Measurements from ENCODE around the gene RASGRP4. TPM values are rescaled to one million over a fixed set of nuclear protein-coding genes. Genes with fewer than 3 reads are reported as not detected.

Gene RASGRP4
- total and polyA plus RNA-seq, 2 donors (not counting 1 experiment from before 2014, with no cell fraction given): not detected

GRCh38 chr19:38375748-38376147 lies 50.3 kb downstream of the RASGRP4 start:
- H4K20me1 ChIP-seq (ENCODE audit: control insufficient read depth, extremely low read depth, insufficient read depth, low read length): no peaks in the 10 kb centered on the region
- H3K9ac ChIP-seq (ENCODE audit: insufficient read depth, low read length): peak overlapping the region; percentile 83
- H3K27ac ChIP-seq (ENCODE audit: insufficient read depth, low read length): peak overlapping the region; percentile 90
- H3K27me3 ChIP-seq (ENCODE audit: control insufficient read depth, insufficient read depth, low read length): no peaks in the 10 kb centered on the region
- peaks cover 34% of the 10 kb centered on the region for H3K79me2 ChIP-seq (ENCODE audit: control insufficient read depth, insufficient read depth, low read length)
- TF ChIP-seq EZH2 (IDR thresholded peaks at IDR 0.05; ENCODE audit: low read length, missing control alignments): no peak
- no peak for TF ChIP-seq CTCF (conservative IDR thresholded peaks at IDR 0.05 in 1 of 2, IDR thresholded peaks at IDR 0.05 in 1 of 2; ENCODE audit: low read depth in 1 of 2, low read length in 2 of 2)
- peak in 1 of 2 donors; percentile 24 for DNase-seq (ENCODE audit: low read depth in 2 of 2)
- no peak overlapping the region for H2AFZ ChIP-seq (ENCODE audit: low read length)
- H3K9me3 ChIP-seq (ENCODE audit: control insufficient read depth, insufficient read depth, low read depth, low read length): no peaks in the 10 kb centered on the region
- H3K36me3 ChIP-seq (ENCODE audit: control insufficient read depth, insufficient read depth, low read length): peaks cover 10% of the 10 kb centered on the region
- H3K4me2 ChIP-seq (ENCODE audit: extremely low read depth, insufficient read depth, low read length): peak overlapping the region; percentile 89
- peaks cover 7% of the 10 kb centered on the region for H3K4me1 ChIP-seq (ENCODE audit: control insufficient read depth, extremely low read depth, insufficient read depth, low read length)
- peak overlapping the region; percentile 78 to 94 (median 87) for H3K4me3 ChIP-seq (replicated peaks in 1 of 4; ENCODE audit: control extremely low read depth in 1 of 4, insufficient read depth in 1 of 4, low read depth in 3 of 4, low read length in 4 of 4)

DNA sequence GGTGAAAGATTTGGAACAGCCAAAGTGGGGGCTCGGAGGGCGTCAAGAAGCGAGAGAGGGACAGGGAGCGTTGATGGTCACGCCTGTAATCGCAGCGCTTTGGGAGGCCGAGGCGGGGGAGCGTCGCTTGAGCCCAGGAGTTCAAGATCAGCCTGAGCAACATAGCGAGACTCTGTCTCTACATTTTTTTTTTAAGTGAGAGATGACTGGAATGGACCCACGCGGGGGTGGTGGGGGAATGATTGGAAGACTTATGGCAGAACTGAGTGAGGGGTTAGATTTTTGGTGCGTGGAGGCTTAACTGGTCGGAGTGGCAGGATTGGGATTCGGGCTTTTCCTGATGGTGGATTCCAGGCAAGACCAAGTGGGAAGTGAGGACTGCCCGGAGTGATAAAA lies 50.9 kb downstream of the RASGRP4 start:
- Histone ChIP-seq H3K4me3 (replicated peaks in 1 of 4; ENCODE audit: control extremely low read depth in 1 of 4, insufficient read depth in 1 of 4, low read depth in 3 of 4, low read length in 4 of 4) (peak overlapping the region; percentile 78 to 94 (median 87)), H3K36me3 (ENCODE audit: control insufficient read depth, insufficient read depth, low read length) (peaks cover 10% of the 10 kb centered on the region), H3K4me2 (ENCODE audit: extremely low read depth, insufficient read depth, low read length) (peak overlapping the region; percentile 89), H3K79me2 (ENCODE audit: control insufficient read depth, insufficient read depth, low read length) (peaks cover 34% of the 10 kb centered on the region), H3K9me3 (ENCODE audit: control insufficient read depth, insufficient read depth, low read depth, low read length) (no peaks in the 10 kb centered on the region), H3K27me3 (ENCODE audit: control insufficient read depth, insufficient read depth, low read length) (peaks cover 2% of the 10 kb centered on the region), H3K9ac (ENCODE audit: insufficient read depth, low read length) (peak overlapping the region; percentile 83), H2AFZ (ENCODE audit: low read length) (peak overlapping the region; percentile 48), H3K4me1 (ENCODE audit: control insufficient read depth, extremely low read depth, insufficient read depth, low read length) (peaks cover 7% of the 10 kb centered on the region), H4K20me1 (ENCODE audit: control insufficient read depth, extremely low read depth, insufficient read depth, low read length) (no peaks in the 10 kb centered on the region), H3K27ac (ENCODE audit: insufficient read depth, low read length) (peak overlapping the region; percentile 90)
- no peak for TF ChIP-seq CTCF (conservative IDR thresholded peaks at IDR 0.05 in 1 of 2, IDR thresholded peaks at IDR 0.05 in 1 of 2; ENCODE audit: low read depth in 1 of 2, low read length in 2 of 2)
- TF ChIP-seq EZH2 (IDR thresholded peaks at IDR 0.05; ENCODE audit: low read length, missing control alignments): no peak
- DNase-seq (ENCODE audit: low read depth in 2 of 2): peak in 1 of 2 donors; percentile 17

GRCh38 chr19:38374332-38375097 lies 51.5 kb downstream of the RASGRP4 start, which contains the start of gene PSMD8:
Gene PSMD8 (plus strand): TSS chr19:38374571. CDS start chr19:38374602, 31 bp downstream.
- DNase-seq (ENCODE audit: low read depth in 2 of 2): peak; percentile 97 to 98
- Histone ChIP-seq H3K27ac (ENCODE audit: insufficient read depth, low read length) (peak within 1 kb of the TSS; percentile 90), H3K79me2 (ENCODE audit: control insufficient read depth, insufficient read depth, low read length) (peaks cover 34% of the 10 kb centered on the region), H3K9ac (ENCODE audit: insufficient read depth, low read length) (peak within 1 kb of the TSS; percentile 83), H3K4me2 (ENCODE audit: extremely low read depth, insufficient read depth, low read length) (peak within 1 kb of the TSS; percentile 89), H4K20me1 (ENCODE audit: control insufficient read depth, extremely low read depth, insufficient read depth, low read length) (no peaks in the 10 kb centered on the region), H3K36me3 (ENCODE audit: control insufficient read depth, insufficient read depth, low read length) (peaks cover 10% of the 10 kb centered on the region), H2AFZ (ENCODE audit: low read length) (peak within 1 kb of the TSS; percentile 96), H3K4me3 (replicated peaks in 1 of 4; ENCODE audit: control extremely low read depth in 1 of 4, insufficient read depth in 1 of 4, low read depth in 3 of 4, low read length in 4 of 4) (peak within 1 kb of the TSS; percentile 78 to 94 (median 87)), H3K27me3 (ENCODE audit: control insufficient read depth, insufficient read depth, low read length) (peaks cover 6% of the 10 kb centered on the region), H3K9me3 (ENCODE audit: control insufficient read depth, insufficient read depth, low read depth, low read length) (no peaks in the 10 kb centered on the region), H3K4me1 (ENCODE audit: control insufficient read depth, extremely low read depth, insufficient read depth, low read length) (peaks cover 7% of the 10 kb centered on the region)
- TF ChIP-seq EZH2 (IDR thresholded peaks at IDR 0.05; ENCODE audit: low read length, missing control alignments) (no peak), CTCF (conservative IDR thresholded peaks at IDR 0.05 in 1 of 2, IDR thresholded peaks at IDR 0.05 in 1 of 2; ENCODE audit: low read depth in 1 of 2, low read length in 2 of 2) (peak in 1 of 2 donors; percentile 4)
